ENCODE measurements around the gene TNS3. TPM values are rescaled to one million over a fixed set of nuclear protein-coding genes. Genes with fewer than 3 reads are reported as not detected.
A peak's percentile ranks its signal among the peaks of the same experiment; 100 is the strongest.

Gene TNS3
- total RNA-seq, 1 donor from 2014 or later, result 40.8 TPM

DNA sequence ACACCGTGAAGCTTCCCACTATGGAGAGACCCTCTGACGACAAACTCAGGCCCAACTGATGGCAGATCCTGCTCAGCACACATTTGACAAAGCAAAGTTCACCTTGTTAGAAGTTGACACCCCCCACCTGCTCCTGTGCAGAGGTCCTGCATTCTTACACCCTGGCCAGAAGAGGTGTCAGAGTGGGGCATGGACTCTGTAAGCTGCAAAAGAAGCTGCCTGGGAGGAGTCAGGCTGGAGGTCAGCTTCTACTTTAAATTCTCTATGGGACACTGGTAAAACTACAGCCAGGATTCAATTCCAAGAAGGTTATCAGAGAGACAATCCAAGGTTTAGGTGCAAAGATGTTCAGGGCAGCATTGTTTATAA is 20.0 kb upstream of the TNS3 start:
- no peak overlapping the region for H3K4me3 ChIP-seq (ENCODE audit: low read depth, low read length)
- DNase-seq (ENCODE audit: low read depth), result no peak
- TF ChIP-seq, protein P1, sequence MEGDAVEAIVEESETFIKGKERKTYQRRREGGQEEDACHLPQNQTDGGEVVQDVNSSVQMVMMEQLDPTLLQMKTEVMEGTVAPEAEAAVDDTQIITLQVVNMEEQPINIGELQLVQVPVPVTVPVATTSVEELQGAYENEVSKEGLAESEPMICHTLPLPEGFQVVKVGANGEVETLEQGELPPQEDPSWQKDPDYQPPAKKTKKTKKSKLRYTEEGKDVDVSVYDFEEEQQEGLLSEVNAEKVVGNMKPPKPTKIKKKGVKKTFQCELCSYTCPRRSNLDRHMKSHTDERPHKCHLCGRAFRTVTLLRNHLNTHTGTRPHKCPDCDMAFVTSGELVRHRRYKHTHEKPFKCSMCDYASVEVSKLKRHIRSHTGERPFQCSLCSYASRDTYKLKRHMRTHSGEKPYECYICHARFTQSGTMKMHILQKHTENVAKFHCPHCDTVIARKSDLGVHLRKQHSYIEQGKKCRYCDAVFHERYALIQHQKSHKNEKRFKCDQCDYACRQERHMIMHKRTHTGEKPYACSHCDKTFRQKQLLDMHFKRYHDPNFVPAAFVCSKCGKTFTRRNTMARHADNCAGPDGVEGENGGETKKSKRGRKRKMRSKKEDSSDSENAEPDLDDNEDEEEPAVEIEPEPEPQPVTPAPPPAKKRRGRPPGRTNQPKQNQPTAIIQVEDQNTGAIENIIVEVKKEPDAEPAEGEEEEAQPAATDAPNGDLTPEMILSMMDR (conservative IDR thresholded peaks at IDR 0.05; ENCODE audit: low read depth, low read length), result no peak

GRCh38 chr7:47601119-47601880 is 19.4 kb upstream of the TNS3 start:
- peak; percentile 77 for DNase-seq (ENCODE audit: low read depth)
- no peak overlapping the region for H3K4me3 ChIP-seq (ENCODE audit: low read depth, low read length)
- TF ChIP-seq, protein P1 (conservative IDR thresholded peaks at IDR 0.05; ENCODE audit: low read depth, low read length), result no peak

DNA sequence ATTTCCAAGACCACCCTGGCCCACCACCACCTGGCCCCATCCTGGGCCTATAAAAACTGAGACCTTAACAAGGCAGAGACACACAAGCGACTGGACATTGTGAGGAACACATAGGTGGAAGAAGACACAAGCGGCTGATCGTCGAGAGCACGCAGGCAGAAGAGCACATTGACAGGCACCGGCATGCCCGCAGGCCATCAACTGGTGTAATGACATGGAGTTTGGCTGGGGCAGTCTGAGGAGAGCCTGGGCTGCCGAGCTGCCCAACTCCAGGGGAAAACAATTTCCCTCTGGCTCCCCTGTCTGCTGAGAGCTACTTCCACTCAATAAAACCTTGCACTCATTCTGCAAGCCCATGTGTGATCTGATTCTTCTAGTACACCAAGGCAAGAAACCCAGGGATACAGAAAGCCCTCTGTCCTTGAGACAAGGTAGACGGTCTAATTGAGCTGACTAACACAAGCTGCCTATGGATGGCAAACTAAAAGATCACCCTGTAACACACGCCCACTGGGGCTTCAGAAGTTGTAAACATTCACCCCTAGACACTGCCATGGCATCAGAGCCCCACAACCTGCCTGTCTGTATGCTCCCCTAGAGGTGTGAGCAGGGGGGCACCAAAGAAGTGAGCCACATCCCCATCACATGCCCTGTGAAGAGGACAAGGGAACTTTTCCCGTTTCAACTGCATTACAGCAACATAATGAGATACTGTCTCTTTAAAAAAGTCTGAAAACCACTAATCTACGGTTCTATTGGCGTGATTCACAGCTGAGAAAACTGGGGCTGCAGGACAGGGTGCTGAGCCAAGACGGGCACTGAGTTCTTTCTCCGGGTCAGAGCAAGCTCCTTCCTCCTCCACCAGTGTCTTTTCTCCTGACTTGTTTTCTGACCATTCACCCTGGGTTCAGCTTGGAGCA is 18.5 kb upstream of the TNS3 start:
- peak; percentile 57 for DNase-seq (ENCODE audit: low read depth)
- TF ChIP-seq, protein P1 (conservative IDR thresholded peaks at IDR 0.05; ENCODE audit: low read depth, low read length), result no peak
- no peak overlapping the region for H3K4me3 ChIP-seq (ENCODE audit: low read depth, low read length)

GRCh38 chr7:47597379-47597778 is 15.5 kb upstream of the TNS3 start:
- TF ChIP-seq, protein P1 (conservative IDR thresholded peaks at IDR 0.05; ENCODE audit: low read depth, low read length), result no peak
- DNase-seq (ENCODE audit: low read depth), result no peak
- H3K4me3 ChIP-seq (ENCODE audit: low read depth, low read length), result no peak overlapping the region

DNA sequence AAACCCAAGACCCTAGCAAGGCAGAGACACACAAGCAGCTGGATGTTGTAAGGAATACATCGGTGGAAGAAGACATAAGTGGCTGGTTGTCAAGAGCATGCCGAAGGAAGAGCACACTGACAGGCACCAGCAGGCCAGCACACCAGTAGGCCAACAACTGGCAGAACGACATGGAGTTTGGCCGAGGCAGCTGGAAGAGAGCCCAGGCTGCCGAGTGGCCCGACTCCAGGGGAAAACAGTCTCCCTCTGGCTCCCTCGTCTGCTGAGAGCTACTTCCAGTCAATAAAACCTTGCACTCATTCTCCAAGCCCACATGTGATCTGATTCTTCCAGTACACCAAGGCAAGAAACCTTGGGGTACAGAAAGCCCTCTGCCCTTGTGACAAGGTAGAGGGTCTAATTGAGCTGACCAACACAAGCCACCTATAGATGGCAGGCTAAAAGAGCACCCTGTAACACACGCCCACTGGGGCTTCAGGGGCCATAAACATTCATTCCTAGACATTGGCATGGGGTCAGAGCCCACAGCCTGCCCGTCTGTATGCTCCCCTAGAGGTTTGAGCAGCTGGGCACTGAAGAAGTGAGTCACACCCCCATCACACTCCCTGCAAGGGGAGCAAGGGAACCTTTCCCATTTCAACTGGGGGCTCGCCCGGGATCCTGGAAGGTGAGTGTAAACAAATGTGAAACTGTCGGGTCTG is 14.7 kb upstream of the TNS3 start:
- DNase-seq (ENCODE audit: low read depth), result no peak
- TF ChIP-seq, protein P1 (conservative IDR thresholded peaks at IDR 0.05; ENCODE audit: low read depth, low read length), result no peak

DNA sequence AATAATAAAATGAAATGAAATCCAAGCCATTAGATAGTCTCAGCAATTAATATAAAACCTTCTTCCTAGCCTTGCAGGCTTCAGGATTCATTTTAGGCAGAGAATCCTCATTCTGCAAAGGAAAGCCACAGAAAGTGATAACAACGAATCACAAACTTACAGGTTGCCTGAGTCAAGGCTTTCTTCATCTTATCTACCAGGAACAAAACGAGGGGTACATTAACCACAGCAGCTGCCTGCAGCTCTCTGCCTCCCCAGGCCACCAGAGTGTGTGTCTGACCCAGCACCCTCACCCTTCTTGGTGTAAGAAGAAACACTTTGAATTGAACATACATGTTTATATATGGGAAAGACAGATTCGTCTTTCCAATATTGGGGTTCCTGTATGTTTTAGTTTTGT is 12.5 kb upstream of the TNS3 start:
- no peak for DNase-seq (ENCODE audit: low read depth)
- H3K4me3 ChIP-seq (ENCODE audit: low read depth, low read length), result no peak overlapping the region
- TF ChIP-seq, protein P1 (conservative IDR thresholded peaks at IDR 0.05; ENCODE audit: low read depth, low read length), result no peak

More for the DNA sequence above, 14.7 kb upstream of the TNS3 start:
- no peak overlapping the region for H3K4me3 ChIP-seq (ENCODE audit: low read depth, low read length)
